ENCODE measurements around the gene PTCRA. TPM values are rescaled to one million over a fixed set of nuclear protein-coding genes. Genes with fewer than 3 reads are reported as not detected.

PTCRA gene
- polyA plus RNA-seq, 3 donors, result 0.27 to 0.83 (median 0.55) TPM

DNA sequence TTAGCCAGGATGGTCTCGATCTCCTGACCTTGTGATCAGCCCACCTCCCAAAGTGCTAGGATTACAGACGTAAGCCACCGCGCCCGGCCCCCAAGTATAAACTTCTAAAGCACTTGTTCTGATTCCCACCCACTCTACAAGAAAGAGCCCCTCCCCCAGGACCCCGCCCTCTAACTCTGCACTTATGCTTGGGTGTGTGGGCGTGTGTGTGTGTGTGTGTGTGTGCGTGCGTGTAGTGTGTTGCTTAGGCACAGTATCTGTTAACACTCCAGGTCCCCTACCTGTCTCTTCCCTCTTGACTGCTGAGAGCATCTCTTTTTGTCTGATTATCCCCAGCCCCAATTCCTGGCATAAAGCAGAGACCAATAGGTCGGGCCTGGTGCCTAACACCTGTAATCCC, 6.0 kb upstream of the PTCRA start:
- Histone ChIP-seq H3K9me3 (replicated peaks in 1 of 2; ENCODE audit: control insufficient read depth in 1 of 2, insufficient read depth in 1 of 2, low read length in 2 of 2) (no peaks in the 10 kb centered on the region), H3K27ac (ENCODE audit: low read depth in 1 of 2, low read length in 2 of 2) (no peak overlapping the region), H3K4me3 (replicated peaks in 1 of 3; ENCODE audit: low read depth in 2 of 3, low read length in 3 of 3) (no peak overlapping the region), H3K27me3 (ENCODE audit: control insufficient read depth in 2 of 2, insufficient read depth in 2 of 2, low read length in 2 of 2) (peaks cover 0 to 2% of the 10 kb centered on the region in 2 donors), H3K79me2 (ENCODE audit: insufficient read depth, low read length) (no peaks in the 10 kb centered on the region), H4K20me1 (ENCODE audit: insufficient read depth, low read length) (no peaks in the 10 kb centered on the region), H2AFZ (ENCODE audit: insufficient read depth, low read depth, low read length, poor library complexity, severe bottlenecking) (no peak overlapping the region), H3K9ac (ENCODE audit: insufficient read depth, low read length, poor library complexity, severe bottlenecking) (no peak overlapping the region), H3K36me3 (replicated peaks in 1 of 2; ENCODE audit: control insufficient read depth in 1 of 2, insufficient read depth in 2 of 2, low read length in 2 of 2) (no peaks in the 10 kb centered on the region), H3K4me2 (replicated peaks; ENCODE audit: extremely low read depth, low read length, poor library complexity, severe bottlenecking) (no peak overlapping the region), H3K4me1 (ENCODE audit: control insufficient read depth in 1 of 2, insufficient read depth in 2 of 2, low read length in 2 of 2) (peaks cover 7% of the 10 kb centered on the region in 2 donors)
- Mint-ChIP-seq H3K36me3 (no peaks in the 10 kb centered on the region), H3K4me1 (peaks cover 4% of the 10 kb centered on the region), H3K27me3 (ENCODE audit: low read depth in 3 of 3) (peaks cover 5 to 23% (median 16%) of the 10 kb centered on the region in 3 donors), H3K9me3 (peaks cover 0 to 4% (median 0%) of the 10 kb centered on the region in 7 donors), H3K27ac (no peak overlapping the region), H3K4me3 (no peak overlapping the region)
- no peak for DNase-seq
- WGBS (ENCODE audit: insufficient coverage), result 100% methylated on average over 5 of the region's 10 CpGs
- TF ChIP-seq, protein P1, sequence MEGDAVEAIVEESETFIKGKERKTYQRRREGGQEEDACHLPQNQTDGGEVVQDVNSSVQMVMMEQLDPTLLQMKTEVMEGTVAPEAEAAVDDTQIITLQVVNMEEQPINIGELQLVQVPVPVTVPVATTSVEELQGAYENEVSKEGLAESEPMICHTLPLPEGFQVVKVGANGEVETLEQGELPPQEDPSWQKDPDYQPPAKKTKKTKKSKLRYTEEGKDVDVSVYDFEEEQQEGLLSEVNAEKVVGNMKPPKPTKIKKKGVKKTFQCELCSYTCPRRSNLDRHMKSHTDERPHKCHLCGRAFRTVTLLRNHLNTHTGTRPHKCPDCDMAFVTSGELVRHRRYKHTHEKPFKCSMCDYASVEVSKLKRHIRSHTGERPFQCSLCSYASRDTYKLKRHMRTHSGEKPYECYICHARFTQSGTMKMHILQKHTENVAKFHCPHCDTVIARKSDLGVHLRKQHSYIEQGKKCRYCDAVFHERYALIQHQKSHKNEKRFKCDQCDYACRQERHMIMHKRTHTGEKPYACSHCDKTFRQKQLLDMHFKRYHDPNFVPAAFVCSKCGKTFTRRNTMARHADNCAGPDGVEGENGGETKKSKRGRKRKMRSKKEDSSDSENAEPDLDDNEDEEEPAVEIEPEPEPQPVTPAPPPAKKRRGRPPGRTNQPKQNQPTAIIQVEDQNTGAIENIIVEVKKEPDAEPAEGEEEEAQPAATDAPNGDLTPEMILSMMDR (IDR thresholded peaks at IDR 0.05), result no peak
- intact Hi-C loops (cut with micrococcal nuclease), result loop anchor here in 1 of 2 donors (10.0 kb wide), 1 partner anchor 105 kb away; the partner anchor contains the start of genes KLHDC3 and MEA1

DNA sequence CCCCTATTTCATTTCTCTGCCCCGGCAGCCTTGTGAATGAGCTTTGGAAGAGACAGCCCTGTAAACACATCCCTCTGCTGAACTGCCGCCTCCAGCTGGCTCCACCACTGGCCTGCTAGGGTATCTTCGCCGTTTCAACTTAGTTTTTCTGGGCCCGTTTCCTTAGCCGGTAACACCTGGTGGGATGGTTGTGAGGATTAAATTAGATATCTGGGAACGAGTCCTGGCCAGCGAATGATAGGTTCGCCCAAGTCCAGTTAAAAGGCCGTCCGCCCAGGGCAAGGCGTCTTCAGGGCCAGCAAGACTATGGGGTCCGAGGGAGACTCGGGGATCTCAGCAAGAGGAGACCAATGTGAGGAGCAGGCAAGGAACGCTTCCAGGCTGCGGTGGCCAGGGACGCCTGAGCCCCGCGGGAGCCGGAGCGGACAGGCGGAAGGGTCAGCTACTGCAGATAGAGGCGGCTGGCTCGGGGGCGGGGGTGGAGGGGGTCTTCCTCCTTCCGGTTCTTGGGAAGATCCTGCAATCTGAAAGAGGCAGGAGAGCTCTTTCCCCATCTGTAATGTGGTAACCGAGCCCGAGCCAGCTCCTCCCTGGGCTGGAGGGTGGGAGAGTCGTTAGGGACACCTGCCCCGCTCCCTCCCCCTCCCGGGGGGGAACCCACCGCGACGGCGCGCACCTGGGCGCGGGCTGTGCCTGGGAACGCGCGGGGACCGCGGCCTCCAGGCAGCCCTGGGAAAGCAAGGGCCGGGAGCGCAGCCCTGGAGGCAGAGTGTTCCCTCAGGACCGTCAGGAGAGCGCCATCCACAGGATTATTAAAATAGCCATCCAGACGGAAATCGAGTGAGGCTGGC, 4.5 kb upstream of the PTCRA start:
- Histone ChIP-seq H3K9me3 (replicated peaks in 1 of 2; ENCODE audit: control insufficient read depth in 1 of 2, insufficient read depth in 1 of 2, low read length in 2 of 2) (no peaks in the 10 kb centered on the region), H4K20me1 (ENCODE audit: insufficient read depth, low read length) (no peaks in the 10 kb centered on the region), H3K27me3 (ENCODE audit: control insufficient read depth in 2 of 2, insufficient read depth in 2 of 2, low read length in 2 of 2) (peaks cover 0 to 2% of the 10 kb centered on the region in 2 donors), H2AFZ (ENCODE audit: insufficient read depth, low read depth, low read length, poor library complexity, severe bottlenecking) (peak overlapping the region; percentile 69), H3K79me2 (ENCODE audit: insufficient read depth, low read length) (no peaks in the 10 kb centered on the region), H3K36me3 (replicated peaks in 1 of 2; ENCODE audit: control insufficient read depth in 1 of 2, insufficient read depth in 2 of 2, low read length in 2 of 2) (no peaks in the 10 kb centered on the region), H3K4me1 (ENCODE audit: control insufficient read depth in 1 of 2, insufficient read depth in 2 of 2, low read length in 2 of 2) (peaks cover 7% of the 10 kb centered on the region in 2 donors), H3K4me3 (replicated peaks in 1 of 3; ENCODE audit: low read depth in 2 of 3, low read length in 3 of 3) (peak overlapping the region in 1 of 3 experiments; percentile 46), H3K4me2 (replicated peaks; ENCODE audit: extremely low read depth, low read length, poor library complexity, severe bottlenecking) (peak overlapping the region; percentile 54), H3K9ac (ENCODE audit: insufficient read depth, low read length, poor library complexity, severe bottlenecking) (peak overlapping the region; percentile 39), H3K27ac (ENCODE audit: low read depth in 1 of 2, low read length in 2 of 2) (no peak overlapping the region)
- intact Hi-C loops (cut with micrococcal nuclease), result no loop called here
- Mint-ChIP-seq H3K4me1 (peaks cover 4% of the 10 kb centered on the region), H3K27me3 (ENCODE audit: low read depth in 3 of 3) (peaks cover 5 to 23% (median 16%) of the 10 kb centered on the region in 3 donors), H3K27ac (peak overlapping the region in 1 of 7 donors; percentile 37), H3K36me3 (no peaks in the 10 kb centered on the region), H3K9me3 (peaks cover 0 to 4% (median 0%) of the 10 kb centered on the region in 7 donors), H3K4me3 (peak overlapping the region; percentile 51 to 79)
- WGBS (ENCODE audit: insufficient coverage), result 43% methylated on average over 21 of the region's 49 CpGs
- TF ChIP-seq, protein P1 (IDR thresholded peaks at IDR 0.05), result no peak
- DNase-seq, result no peak
